Caco-2 (cell line): Measurements from ENCODE around the gene MAP3K7. TPM values are rescaled to one million over a fixed set of nuclear protein-coding genes. Genes with fewer than 3 reads are reported as not detected.

Experiments
- BruUV-seq: library from RNA; stranded (reverse); fragments of 400-500 nt; replicated peaks from 2 replicates; lab custom pipeline; 2021; lab: Mats Ljungman, UMichigan
- CTCF ChIA-PET: fragments of 300-600 bp; sonication (Branson Sonifier 250); formaldehyde crosslinking; loops from one replicate; lab custom pipeline; 2022; ENCODE audit warnings: antibody characterized with exemption; lab: Charles Lee
- POLR2A ChIA-PET: fragments of 300-600 bp; sonication (Branson Sonifier 250); formaldehyde crosslinking; loops from one replicate; lab custom pipeline; 2022; ENCODE audit warnings: antibody characterized with exemption; lab: Charles Lee
- DNase-seq, 2 experiments: peaks; one replicate each; pipeline versions ENCODE4 v3.0.0 to v3.0.0-alpha.2; 2020 to 2022
- H3K27me3 ChIP-seq: replicated peaks from 2 replicates; pipeline ENCODE4 v1.6.0; 2011; ENCODE audit warnings: low read length; ENCODE audit not compliant: control insufficient read depth, insufficient read depth
- H3K36me3 ChIP-seq: 2 replicates; pipeline ENCODE4 v1.5.1; 2011; ENCODE audit warnings: low read length; ENCODE audit not compliant: control insufficient read depth, insufficient read depth
- H3K4me1 ChIP-seq: fragments of 250-450 bp; sonication (Bioruptor Pico); 2 replicates; pipeline ENCODE4 v1.5.1; 2020; ENCODE audit warnings: mild to moderate bottlenecking
- H3K4me3 ChIP-seq: 2 replicates; pipeline ENCODE4 v1.5.1; 2011; ENCODE audit warnings: low read depth, mild to moderate bottlenecking, control low read depth, low read length
- H3K9me3 ChIP-seq: fragments of 250-450 bp; sonication (Bioruptor Pico); 2 replicates; pipeline ENCODE4 v1.5.1; 2020; ENCODE audit warnings: mild to moderate bottlenecking, moderate library complexity
- H3K27ac Mint-ChIP-seq: one replicate; pipeline ENCODE4 v1.8.0; 2022; ENCODE audit warnings: mixed read lengths; ENCODE audit not compliant: unreplicated experiment
- H3K27me3 Mint-ChIP-seq: one replicate; pipeline ENCODE4 v1.8.0; 2022; ENCODE audit warnings: mixed read lengths; ENCODE audit not compliant: insufficient read depth, unreplicated experiment
- H3K36me3 Mint-ChIP-seq: one replicate; pipeline ENCODE4 v1.8.0; 2022; ENCODE audit warnings: mild to moderate bottlenecking, mixed read lengths; ENCODE audit not compliant: insufficient read depth, unreplicated experiment
- H3K4me1 Mint-ChIP-seq: one replicate; pipeline ENCODE4 v1.8.0; 2022; ENCODE audit warnings: low read depth, mixed read lengths; ENCODE audit not compliant: unreplicated experiment
- H3K4me3 Mint-ChIP-seq: one replicate; pipeline ENCODE4 v1.8.0; 2022; ENCODE audit warnings: mild to moderate bottlenecking, moderate library complexity, mixed read lengths; ENCODE audit not compliant: unreplicated experiment
- H3K9me3 Mint-ChIP-seq: one replicate; pipeline ENCODE4 v1.8.0; 2022; ENCODE audit warnings: mixed read lengths; ENCODE audit not compliant: unreplicated experiment
- intact Hi-C: fragments of 100-400 bp; cut with micrococcal nuclease; formaldehyde crosslinking; loops from one replicate; pipeline ENCODE4 v1.10.0; 2022; ENCODE audit not compliant: unreplicated experiment
- total RNA-seq: library from RNA; stranded (reverse); gene quantifications from 2 replicates; pipeline ENCODE4 v1.2.3, GENCODE V29; 2022
- TF ChIP-seq, protein P1 (sequence below), 2 experiments: fragments of 200-600 bp in 1 of 2; IDR thresholded peaks; 1 replicate in 1 of 2; 2 replicates in 1 of 2; pipeline versions ENCODE4 v1.5.1 to v1.8.0; 2011 to 2022; ENCODE audit warnings: antibody characterized with exemption in 1 of 2, control low read depth in 1 of 2, inconsistent platforms in 1 of 2, low read depth in 1 of 2, low read length in 1 of 2, mild to moderate bottlenecking in 1 of 2, moderate library complexity in 1 of 2; ENCODE audit not compliant: insufficient read depth in 1 of 2, severe bottlenecking in 1 of 2, unreplicated experiment in 1 of 2

Gene MAP3K7
- total RNA-seq, 1 experiment from 2014 or later: 27.7 TPM

DNA sequence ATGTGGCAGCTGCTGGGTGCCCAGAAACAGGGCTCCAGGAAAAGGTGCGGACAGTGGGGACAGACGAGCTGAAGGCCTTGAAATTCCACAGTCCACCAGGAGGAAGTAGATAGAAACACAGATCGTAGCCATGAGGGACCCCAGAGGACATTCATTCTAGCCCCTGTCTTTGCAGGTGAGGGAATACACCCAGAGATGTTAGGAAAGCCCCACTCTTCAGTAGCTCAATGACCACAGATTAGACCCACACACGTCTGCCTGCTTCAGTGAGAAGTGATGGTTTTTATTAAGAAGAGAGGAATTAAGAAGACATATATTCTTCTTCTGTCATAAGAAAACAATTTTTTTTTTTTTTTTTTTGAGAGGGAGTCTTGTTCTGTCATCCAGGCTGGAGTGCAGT lies 123.0 kb downstream of the MAP3K7 start:
- Mint-ChIP-seq H3K4me3 (no peak overlapping the region), H3K36me3 (no peaks in the 10 kb centered on the region), H3K4me1 (no peaks in the 10 kb centered on the region), H3K9me3 (no peaks in the 10 kb centered on the region), H3K27me3 (peaks cover 9% of the 10 kb centered on the region), H3K27ac (no peak overlapping the region)
- no peak for DNase-seq
- ChIA-PET POLR2A (no interaction called here), CTCF (no interaction called here)
- Histone ChIP-seq H3K36me3 (no peaks in the 10 kb centered on the region), H3K4me1 (no peaks in the 10 kb centered on the region), H3K27me3 (no peaks in the 10 kb centered on the region), H3K4me3 (no peak overlapping the region), H3K9me3 (no peaks in the 10 kb centered on the region)
- TF ChIP-seq, protein P1, sequence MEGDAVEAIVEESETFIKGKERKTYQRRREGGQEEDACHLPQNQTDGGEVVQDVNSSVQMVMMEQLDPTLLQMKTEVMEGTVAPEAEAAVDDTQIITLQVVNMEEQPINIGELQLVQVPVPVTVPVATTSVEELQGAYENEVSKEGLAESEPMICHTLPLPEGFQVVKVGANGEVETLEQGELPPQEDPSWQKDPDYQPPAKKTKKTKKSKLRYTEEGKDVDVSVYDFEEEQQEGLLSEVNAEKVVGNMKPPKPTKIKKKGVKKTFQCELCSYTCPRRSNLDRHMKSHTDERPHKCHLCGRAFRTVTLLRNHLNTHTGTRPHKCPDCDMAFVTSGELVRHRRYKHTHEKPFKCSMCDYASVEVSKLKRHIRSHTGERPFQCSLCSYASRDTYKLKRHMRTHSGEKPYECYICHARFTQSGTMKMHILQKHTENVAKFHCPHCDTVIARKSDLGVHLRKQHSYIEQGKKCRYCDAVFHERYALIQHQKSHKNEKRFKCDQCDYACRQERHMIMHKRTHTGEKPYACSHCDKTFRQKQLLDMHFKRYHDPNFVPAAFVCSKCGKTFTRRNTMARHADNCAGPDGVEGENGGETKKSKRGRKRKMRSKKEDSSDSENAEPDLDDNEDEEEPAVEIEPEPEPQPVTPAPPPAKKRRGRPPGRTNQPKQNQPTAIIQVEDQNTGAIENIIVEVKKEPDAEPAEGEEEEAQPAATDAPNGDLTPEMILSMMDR (IDR thresholded peaks at IDR 0.05; ENCODE audit: insufficient read depth in 1 of 2, low read depth in 1 of 2, low read length in 1 of 2, severe bottlenecking in 1 of 2, unreplicated experiment in 1 of 2): no peak
- intact Hi-C loops: no loop called here
- no TSS peak for BruUV-seq
